K562 (cell line): ENCODE measurements around the gene RNF121. TPM values are rescaled to one million over a fixed set of nuclear protein-coding genes. Genes with fewer than 3 reads are reported as not detected.

Experiments
- ASH1L ChIP-seq: fragments of 450-650 bp; IDR thresholded peaks from 2 replicates; pipeline ENCODE4 v1.6.1; 2018; ENCODE audit warnings: borderline replicate concordance, mild to moderate bottlenecking, low read depth; ENCODE audit not compliant: partially characterized antibody
- CBX2 ChIP-seq: fragments of 200-600 bp; sonication (generic); IDR thresholded peaks from one replicate; pipeline ENCODE4 v1.6.1; 2012; ENCODE audit warnings: mild to moderate bottlenecking, low read length, inconsistent platforms; ENCODE audit not compliant: insufficient read depth, poor library complexity, severe bottlenecking
- polyA plus RNA-seq, 8 experiments: library from polyadenylated mRNA; depleted of rRNA in 4 of 8; stranded (reverse) in 5 of 8; unstranded in 3 of 8; fragments of >200 nt; fragmentation: Nextera tagmentation in 2 of 8; fragmentation: Illumina TruSeq in 1 of 8; extraction: Ambion mirVana in 2 of 8; extraction: Trizol in 1 of 8; gene quantifications; 2 replicates each; pipeline versions ENCODE4 v1.2.1 to v1.2.3, GENCODE V29; 2011 to 2014; ENCODE audit warnings: inconsistent platforms in 1 of 8, missing spikeins in 1 of 8
- total RNA-seq, 7 experiments: library from RNA; depleted of rRNA in 6 of 7; stranded (reverse); fragments of >200 nt in 6 of 7; fragmentation: Illumina TruSeq in 2 of 7; extraction: Trizol in 2 of 7; gene quantifications; 2 replicates each; pipeline versions ENCODE4 v1.2.1 to v1.2.3, GENCODE V29; 2011 to 2021; ENCODE audit warnings: low replicate concordance in 1 of 7
- TF ChIP-seq, protein P1 (sequence below): fragments of 250-450 bp; sonication (Bioruptor Pico); IDR thresholded peaks from 2 replicates; pipeline ENCODE4 v1.8.0; 2022; ENCODE audit warnings: inconsistent platforms
- TF ChIP-seq, protein P2 (sequence below): fragments of 150-350 bp; IDR thresholded peaks from 2 replicates; pipeline ENCODE4 v1.6.1; 2014; ENCODE audit warnings: low read depth, mild to moderate bottlenecking, low read length, borderline replicate concordance
- TF ChIP-seq, protein P3 (sequence below): fragments of 250-450 bp; sonication (Bioruptor Pico); IDR thresholded peaks from 2 replicates; pipeline ENCODE4 v1.4.0; 2020

The RNF121 gene
- total and polyA plus RNA-seq, 9 of the 15 experiments (the other 6 are each of a cell fraction or from before 2014, with no cell fraction given): 8.0 to 63.4 (median 20.5) TPM

DNA sequence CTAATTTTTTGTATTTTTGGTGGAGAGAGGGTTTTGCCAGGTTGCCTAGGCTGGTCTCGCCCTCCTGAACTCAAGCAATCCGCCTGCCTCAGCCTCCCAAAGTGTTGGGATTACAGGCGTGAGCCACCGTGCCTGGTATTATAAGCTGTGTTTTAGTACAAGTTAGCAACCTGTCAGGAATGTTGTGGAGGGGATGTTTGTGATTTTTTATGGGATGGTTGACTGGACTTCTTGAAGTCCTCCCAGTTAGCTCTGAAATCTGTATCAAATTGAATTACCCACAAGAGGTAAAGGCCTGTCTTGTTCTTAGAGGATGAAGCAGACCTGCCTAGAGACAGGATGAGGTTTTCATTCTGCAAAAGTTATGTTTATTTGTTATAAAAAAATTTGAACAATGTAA lies 35.8 kb downstream of the RNF121 start (continued):
- TF ChIP-seq, protein P1, sequence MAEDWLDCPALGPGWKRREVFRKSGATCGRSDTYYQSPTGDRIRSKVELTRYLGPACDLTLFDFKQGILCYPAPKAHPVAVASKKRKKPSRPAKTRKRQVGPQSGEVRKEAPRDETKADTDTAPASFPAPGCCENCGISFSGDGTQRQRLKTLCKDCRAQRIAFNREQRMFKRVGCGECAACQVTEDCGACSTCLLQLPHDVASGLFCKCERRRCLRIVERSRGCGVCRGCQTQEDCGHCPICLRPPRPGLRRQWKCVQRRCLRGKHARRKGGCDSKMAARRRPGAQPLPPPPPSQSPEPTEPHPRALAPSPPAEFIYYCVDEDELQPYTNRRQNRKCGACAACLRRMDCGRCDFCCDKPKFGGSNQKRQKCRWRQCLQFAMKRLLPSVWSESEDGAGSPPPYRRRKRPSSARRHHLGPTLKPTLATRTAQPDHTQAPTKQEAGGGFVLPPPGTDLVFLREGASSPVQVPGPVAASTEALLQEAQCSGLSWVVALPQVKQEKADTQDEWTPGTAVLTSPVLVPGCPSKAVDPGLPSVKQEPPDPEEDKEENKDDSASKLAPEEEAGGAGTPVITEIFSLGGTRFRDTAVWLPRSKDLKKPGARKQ: no peak
- TF ChIP-seq CBX2: no peak
- no peak for TF ChIP-seq ASH1L
- TF ChIP-seq, protein P2, sequence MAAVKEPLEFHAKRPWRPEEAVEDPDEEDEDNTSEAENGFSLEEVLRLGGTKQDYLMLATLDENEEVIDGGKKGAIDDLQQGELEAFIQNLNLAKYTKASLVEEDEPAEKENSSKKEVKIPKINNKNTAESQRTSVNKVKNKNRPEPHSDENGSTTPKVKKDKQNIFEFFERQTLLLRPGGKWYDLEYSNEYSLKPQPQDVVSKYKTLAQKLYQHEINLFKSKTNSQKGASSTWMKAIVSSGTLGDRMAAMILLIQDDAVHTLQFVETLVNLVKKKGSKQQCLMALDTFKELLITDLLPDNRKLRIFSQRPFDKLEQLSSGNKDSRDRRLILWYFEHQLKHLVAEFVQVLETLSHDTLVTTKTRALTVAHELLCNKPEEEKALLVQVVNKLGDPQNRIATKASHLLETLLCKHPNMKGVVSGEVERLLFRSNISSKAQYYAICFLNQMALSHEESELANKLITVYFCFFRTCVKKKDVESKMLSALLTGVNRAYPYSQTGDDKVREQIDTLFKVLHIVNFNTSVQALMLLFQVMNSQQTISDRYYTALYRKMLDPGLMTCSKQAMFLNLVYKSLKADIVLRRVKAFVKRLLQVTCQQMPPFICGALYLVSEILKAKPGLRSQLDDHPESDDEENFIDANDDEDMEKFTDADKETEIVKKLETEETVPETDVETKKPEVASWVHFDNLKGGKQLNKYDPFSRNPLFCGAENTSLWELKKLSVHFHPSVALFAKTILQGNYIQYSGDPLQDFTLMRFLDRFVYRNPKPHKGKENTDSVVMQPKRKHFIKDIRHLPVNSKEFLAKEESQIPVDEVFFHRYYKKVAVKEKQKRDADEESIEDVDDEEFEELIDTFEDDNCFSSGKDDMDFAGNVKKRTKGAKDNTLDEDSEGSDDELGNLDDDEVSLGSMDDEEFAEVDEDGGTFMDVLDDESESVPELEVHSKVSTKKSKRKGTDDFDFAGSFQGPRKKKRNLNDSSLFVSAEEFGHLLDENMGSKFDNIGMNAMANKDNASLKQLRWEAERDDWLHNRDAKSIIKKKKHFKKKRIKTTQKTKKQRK: no peak
- TF ChIP-seq, protein P3, sequence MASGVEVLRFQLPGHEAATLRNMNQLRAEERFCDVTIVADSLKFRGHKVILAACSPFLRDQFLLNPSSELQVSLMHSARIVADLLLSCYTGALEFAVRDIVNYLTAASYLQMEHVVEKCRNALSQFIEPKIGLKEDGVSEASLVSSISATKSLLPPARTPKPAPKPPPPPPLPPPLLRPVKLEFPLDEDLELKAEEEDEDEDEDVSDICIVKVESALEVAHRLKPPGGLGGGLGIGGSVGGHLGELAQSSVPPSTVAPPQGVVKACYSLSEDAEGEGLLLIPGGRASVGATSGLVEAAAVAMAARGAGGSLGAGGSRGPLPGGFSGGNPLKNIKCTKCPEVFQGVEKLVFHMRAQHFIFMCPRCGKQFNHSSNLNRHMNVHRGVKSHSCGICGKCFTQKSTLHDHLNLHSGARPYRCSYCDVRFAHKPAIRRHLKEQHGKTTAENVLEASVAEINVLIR (CRISPR knock-in tag): no peak
